IgD-negative memory B cell (primary cell): ENCODE measurements around the gene MAML3. TPM values are rescaled to one million over a fixed set of nuclear protein-coding genes. Genes with fewer than 3 reads are reported as not detected.
A peak's percentile ranks its signal among the peaks of the same experiment; 100 is the strongest.

Experiments
- H3K27ac Mint-ChIP-seq, 3 donors: one replicate each; pipeline ENCODE4 v1.8.0; 2020 to 2022; ENCODE audit warnings: mild to moderate bottlenecking in 3 of 3, mixed read lengths in 3 of 3, moderate library complexity in 1 of 3
- H3K27me3 Mint-ChIP-seq: one replicate; pipeline ENCODE4 v1.8.0; 2021; ENCODE audit warnings: mixed read lengths
- H3K36me3 Mint-ChIP-seq: one replicate; pipeline ENCODE4 v1.8.0; 2020; ENCODE audit warnings: mild to moderate bottlenecking, mixed read lengths
- H3K4me1 Mint-ChIP-seq, 3 donors: one replicate each; pipeline ENCODE4 v1.8.0; 2020 to 2022; ENCODE audit warnings: mixed read lengths in 3 of 3, mild to moderate bottlenecking in 1 of 3
- H3K4me3 Mint-ChIP-seq, 4 donors: one replicate each; pipeline ENCODE4 v1.8.0; 2020 to 2022; ENCODE audit warnings: mild to moderate bottlenecking in 4 of 4, mixed read lengths in 4 of 4, moderate library complexity in 3 of 4
- H3K9me3 Mint-ChIP-seq, 3 donors: one replicate each; pipeline ENCODE4 v1.8.0; 2020 to 2021; ENCODE audit warnings: mixed read lengths in 3 of 3, mild to moderate bottlenecking in 1 of 3
- polyA plus RNA-seq: library from polyadenylated mRNA; unstranded; fragments of 300-500 nt; fragmentation: Illumina TruSeq; gene quantifications from one replicate; pipeline ENCODE4 v1.2.3, GENCODE V29; 2021

The MAML3 gene
- 0.03 TPM for polyA plus RNA-seq

- peaks cover 59% of the 10 kb centered on the region for H3K27me3 Mint-ChIP-seq
- H3K27ac Mint-ChIP-seq: peak within 1 kb of the TSS; percentile 88 to 96 (median 92)
- peak within 1 kb of the TSS; percentile 76 to 93 (median 88) for H3K4me3 Mint-ChIP-seq
- H3K4me1 Mint-ChIP-seq: peaks cover 27 to 36% (median 31%) of the 10 kb centered on the region in 3 donors
- peaks cover 0 to 7% (median 0%) of the 10 kb centered on the region in 3 donors for H3K9me3 Mint-ChIP-seq
- H3K36me3 Mint-ChIP-seq: peaks cover 1% of the 10 kb centered on the region
Observed at GRCh38 chr4:140153718-140154571, at the start of gene MAML3. Gene MAML3, minus strand, starts transcription at chr4:140154184. Its CDS starts 857 bp downstream, at chr4:140153327.

DNA sequence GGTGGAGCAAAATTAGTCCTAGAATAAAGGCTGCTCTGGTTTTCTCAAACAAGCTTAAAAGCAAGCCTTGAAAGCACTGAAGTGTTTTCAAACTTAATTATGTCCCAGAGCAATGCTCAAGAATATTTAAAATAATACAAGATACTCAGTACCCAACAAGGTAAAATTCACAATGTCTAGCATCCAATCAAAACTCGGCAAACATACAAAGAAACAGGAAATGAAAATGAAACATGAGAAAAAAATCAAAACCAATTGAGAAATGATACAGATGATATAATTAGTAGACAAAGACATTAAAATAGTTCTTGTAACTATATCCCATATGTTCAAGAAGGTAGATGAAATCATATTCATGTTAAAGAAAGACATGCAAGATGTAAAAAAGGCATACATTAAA is 45.0 kb upstream of the MAML3 start:
- Mint-ChIP-seq H3K27me3 (peaks cover 11% of the 10 kb centered on the region), H3K36me3 (peaks cover 4% of the 10 kb centered on the region), H3K9me3 (peaks cover 4 to 11% (median 7%) of the 10 kb centered on the region in 3 donors)

DNA sequence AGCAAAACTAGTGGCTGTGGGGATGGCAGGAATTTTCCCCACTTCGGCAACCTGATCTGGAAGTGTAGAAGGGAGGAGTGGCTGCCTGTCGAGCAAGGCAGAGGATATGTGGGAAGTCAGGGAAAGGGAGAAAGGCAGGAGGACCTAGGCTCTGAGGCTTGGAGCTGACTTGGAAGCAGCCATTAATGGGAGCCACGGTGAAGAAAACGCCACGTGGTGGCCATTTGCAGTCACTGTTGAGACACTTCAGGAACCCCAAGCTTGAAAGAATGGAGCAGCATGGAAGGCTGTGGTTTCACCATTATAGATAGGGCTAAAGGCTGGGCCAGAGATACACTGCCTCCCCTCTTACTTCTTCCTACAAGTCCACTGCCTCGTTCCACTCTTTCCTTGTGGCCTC is 41.8 kb upstream of the MAML3 start:
- H3K36me3 Mint-ChIP-seq: peaks cover 4% of the 10 kb centered on the region
- H3K27ac Mint-ChIP-seq: no peak overlapping the region

More for the DNA sequence above, 45.0 kb upstream of the MAML3 start:
- H3K4me1 Mint-ChIP-seq: peaks cover 0 to 2% (median 0%) of the 10 kb centered on the region in 3 donors
- peak overlapping the region in 1 of 4 donors; percentile 46 for H3K4me3 Mint-ChIP-seq
- no peak overlapping the region for H3K27ac Mint-ChIP-seq

GRCh38 chr4:140189805-140190204 is 35.8 kb upstream of the MAML3 start:
- Mint-ChIP-seq H3K9me3 (no peaks in the 10 kb centered on the region), H3K27me3 (no peaks in the 10 kb centered on the region), H3K36me3 (no peaks in the 10 kb centered on the region), H3K4me3 (no peak overlapping the region), H3K27ac (no peak overlapping the region), H3K4me1 (no peaks in the 10 kb centered on the region)

More for the DNA sequence above, 41.8 kb upstream of the MAML3 start:
- H3K4me3 Mint-ChIP-seq: no peak overlapping the region
- peaks cover 8% of the 10 kb centered on the region for H3K27me3 Mint-ChIP-seq
- H3K4me1 Mint-ChIP-seq: peaks cover 0 to 2% (median 0%) of the 10 kb centered on the region in 3 donors
- peaks cover 4 to 11% (median 7%) of the 10 kb centered on the region in 3 donors for H3K9me3 Mint-ChIP-seq

- no peaks in the 10 kb centered on the region for H3K9me3 Mint-ChIP-seq
Observed at GRCh38 chr4:140188975-140189374, 35.0 kb upstream of the MAML3 start.

GRCh38 chr4:140187316-140187695 is 33.3 kb upstream of the MAML3 start:
- Mint-ChIP-seq H3K4me1 (no peaks in the 10 kb centered on the region), H3K27ac (no peak overlapping the region), H3K9me3 (no peaks in the 10 kb centered on the region), H3K27me3 (peaks cover 3% of the 10 kb centered on the region), H3K4me3 (no peak overlapping the region), H3K36me3 (no peaks in the 10 kb centered on the region)

More at GRCh38 chr4:140188975-140189374, 35.0 kb upstream of the MAML3 start:
- Mint-ChIP-seq H3K27me3 (peaks cover 1% of the 10 kb centered on the region), H3K4me1 (no peaks in the 10 kb centered on the region), H3K36me3 (no peaks in the 10 kb centered on the region), H3K4me3 (no peak overlapping the region), H3K27ac (no peak overlapping the region)

- no peak overlapping the region for H3K27ac Mint-ChIP-seq
- H3K9me3 Mint-ChIP-seq: no peaks in the 10 kb centered on the region
- H3K4me3 Mint-ChIP-seq: no peak overlapping the region
- peaks cover 3% of the 10 kb centered on the region for H3K27me3 Mint-ChIP-seq
- no peaks in the 10 kb centered on the region for H3K36me3 Mint-ChIP-seq
- H3K4me1 Mint-ChIP-seq: no peaks in the 10 kb centered on the region
Observed at GRCh38 chr4:140186651-140187315, 32.8 kb upstream of the MAML3 start.

- Mint-ChIP-seq H3K4me3 (no peak overlapping the region), H3K27me3 (peaks cover 3% of the 10 kb centered on the region), H3K9me3 (no peaks in the 10 kb centered on the region), H3K27ac (no peak overlapping the region), H3K36me3 (no peaks in the 10 kb centered on the region), H3K4me1 (no peaks in the 10 kb centered on the region)
Observed at GRCh38 chr4:140186082-140186438, 32.1 kb upstream of the MAML3 start.

DNA sequence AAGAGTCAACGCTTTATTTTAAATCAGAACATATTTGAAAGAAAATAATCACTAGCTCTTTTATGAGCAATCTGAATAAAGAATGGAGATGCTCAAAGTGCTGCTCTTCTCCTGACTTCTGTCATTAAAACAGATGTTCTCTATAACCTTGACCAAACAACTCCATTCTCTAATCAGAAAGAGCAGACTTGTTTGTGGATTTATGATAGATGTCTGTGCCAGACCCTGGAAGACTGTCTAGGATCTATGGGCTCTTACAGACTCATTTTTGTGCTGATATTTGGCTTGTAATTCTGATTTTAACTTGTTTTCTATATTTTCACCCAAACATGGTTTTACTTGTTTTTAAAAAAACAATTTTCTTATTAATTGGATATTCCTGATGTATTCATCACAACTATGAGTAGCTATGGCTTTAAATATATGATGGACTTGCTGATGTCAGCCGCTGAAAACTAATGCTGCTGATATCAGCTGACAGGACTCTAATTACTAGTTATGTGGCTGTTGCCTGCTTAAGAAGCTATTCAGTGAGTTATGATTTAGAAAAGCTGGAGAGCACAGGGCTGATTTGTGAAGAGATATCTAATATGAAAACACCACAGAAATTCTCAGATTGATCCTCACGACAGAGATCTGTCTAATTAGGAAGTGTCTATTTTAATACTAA is 31.6 kb upstream of the MAML3 start:
- Mint-ChIP-seq H3K27me3 (peaks cover 3% of the 10 kb centered on the region), H3K27ac (no peak overlapping the region), H3K4me3 (no peak overlapping the region), H3K4me1 (no peaks in the 10 kb centered on the region), H3K9me3 (no peaks in the 10 kb centered on the region), H3K36me3 (no peaks in the 10 kb centered on the region)

DNA sequence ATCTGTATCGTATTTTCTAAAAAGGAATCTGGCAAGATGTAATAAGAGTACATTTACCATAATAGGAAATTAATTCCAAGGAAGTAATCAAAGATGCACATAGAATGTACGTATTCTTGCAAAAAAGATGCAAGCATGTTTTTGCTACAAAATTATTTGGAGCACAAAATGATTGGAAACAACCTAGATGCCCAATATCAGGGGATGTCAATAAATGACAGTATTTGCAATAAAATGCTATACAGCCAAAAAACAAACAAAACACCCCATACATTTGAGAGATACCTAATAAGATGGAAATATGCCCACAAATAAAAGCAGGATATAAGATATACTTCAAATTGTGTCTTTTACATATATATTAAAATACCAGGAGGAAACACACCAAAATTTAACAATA is 29.3 kb upstream of the MAML3 start:
- H3K4me3 Mint-ChIP-seq: no peak overlapping the region
- no peaks in the 10 kb centered on the region for H3K9me3 Mint-ChIP-seq
- peaks cover 5% of the 10 kb centered on the region for H3K27me3 Mint-ChIP-seq
- H3K27ac Mint-ChIP-seq: no peak overlapping the region
- no peaks in the 10 kb centered on the region for H3K4me1 Mint-ChIP-seq
- H3K36me3 Mint-ChIP-seq: no peaks in the 10 kb centered on the region

GRCh38 chr4:140180577-140180976 is 26.6 kb upstream of the MAML3 start:
- Mint-ChIP-seq H3K27ac (no peak overlapping the region), H3K36me3 (no peaks in the 10 kb centered on the region), H3K4me3 (no peak overlapping the region), H3K9me3 (peaks cover 0 to 2% (median 1%) of the 10 kb centered on the region in 3 donors), H3K27me3 (peaks cover 20% of the 10 kb centered on the region), H3K4me1 (no peaks in the 10 kb centered on the region)

DNA sequence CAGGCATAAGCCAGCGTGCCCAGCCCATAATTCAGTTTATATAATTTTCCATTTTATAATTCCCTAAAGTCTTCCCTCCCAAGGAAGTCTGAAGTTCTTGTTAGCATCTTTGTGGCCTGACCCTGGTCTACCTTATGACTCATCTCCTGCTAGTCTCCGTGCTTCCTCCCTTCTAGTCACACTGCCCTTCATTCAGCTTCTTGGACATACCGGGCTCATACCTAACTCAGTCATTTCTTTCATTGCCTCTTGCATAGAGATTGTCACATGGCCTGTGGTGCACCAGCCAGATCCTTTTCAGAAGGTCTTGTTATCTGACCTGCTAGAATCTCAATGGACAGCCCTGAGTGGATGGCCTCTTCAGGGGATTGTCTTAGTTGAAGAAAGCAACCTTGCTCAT is 22.8 kb upstream of the MAML3 start:
- Mint-ChIP-seq H3K4me3 (no peak overlapping the region), H3K27ac (no peak overlapping the region), H3K9me3 (peaks cover 0 to 2% (median 1%) of the 10 kb centered on the region in 3 donors), H3K27me3 (peaks cover 23% of the 10 kb centered on the region), H3K36me3 (no peaks in the 10 kb centered on the region), H3K4me1 (no peaks in the 10 kb centered on the region)

- no peaks in the 10 kb centered on the region for H3K4me1 Mint-ChIP-seq
- peaks cover 33% of the 10 kb centered on the region for H3K27me3 Mint-ChIP-seq
- no peak overlapping the region for H3K4me3 Mint-ChIP-seq
- H3K36me3 Mint-ChIP-seq: no peaks in the 10 kb centered on the region
- H3K9me3 Mint-ChIP-seq: peaks cover 0 to 2% (median 1%) of the 10 kb centered on the region in 3 donors
- H3K27ac Mint-ChIP-seq: no peak overlapping the region
Observed at GRCh38 chr4:140174543-140174942, 20.6 kb upstream of the MAML3 start.

DNA sequence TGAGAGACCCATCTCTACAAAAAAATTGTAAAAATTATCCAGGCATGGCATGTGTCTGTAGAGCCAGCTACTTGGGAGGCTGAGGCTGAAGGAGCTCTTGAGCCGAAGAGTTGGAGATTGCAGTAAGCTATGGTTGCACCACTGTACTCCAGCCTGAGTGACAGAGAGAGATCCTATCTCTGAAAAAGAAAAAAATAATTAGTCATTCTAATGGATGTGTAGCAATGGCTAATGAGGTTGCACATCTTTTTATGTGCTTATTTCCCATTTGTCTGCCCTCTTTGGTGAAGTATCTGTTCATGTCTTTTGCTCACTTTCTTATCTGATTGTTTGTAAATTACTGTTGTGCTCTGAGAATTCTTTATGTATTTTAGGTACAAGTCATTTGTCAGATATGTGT is 19.0 kb upstream of the MAML3 start:
- peaks cover 0 to 2% (median 1%) of the 10 kb centered on the region in 3 donors for H3K9me3 Mint-ChIP-seq
- H3K27ac Mint-ChIP-seq: no peak overlapping the region
- H3K36me3 Mint-ChIP-seq: no peaks in the 10 kb centered on the region
- H3K27me3 Mint-ChIP-seq: peaks cover 30% of the 10 kb centered on the region
- H3K4me3 Mint-ChIP-seq: no peak overlapping the region
- H3K4me1 Mint-ChIP-seq: no peaks in the 10 kb centered on the region

DNA sequence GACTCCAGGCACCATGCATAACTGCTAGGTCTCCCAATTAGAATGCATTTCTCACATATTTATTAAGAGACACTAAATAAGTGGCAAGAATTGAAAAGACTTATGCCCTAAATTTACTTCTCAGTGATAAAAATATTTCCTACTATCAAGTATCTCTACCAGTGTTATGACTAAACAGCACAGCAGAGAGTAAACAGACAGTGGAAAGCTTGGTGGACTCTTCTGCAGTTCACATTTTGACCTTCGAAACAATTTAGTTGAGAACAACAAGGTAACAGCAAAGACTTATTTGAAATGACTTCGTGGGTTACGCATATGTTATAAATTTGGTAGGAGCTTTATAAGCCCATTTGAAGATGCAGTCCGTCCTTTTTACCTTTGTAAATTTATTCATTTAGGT is 16.3 kb upstream of the MAML3 start:
- Mint-ChIP-seq H3K36me3 (no peaks in the 10 kb centered on the region), H3K27ac (no peak overlapping the region), H3K9me3 (no peaks in the 10 kb centered on the region), H3K4me1 (no peaks in the 10 kb centered on the region), H3K27me3 (peaks cover 23% of the 10 kb centered on the region), H3K4me3 (no peak overlapping the region)
